Natural killer cell treated with Interleukin-12 subunit alpha and Interleukin-12 subunit beta and Interleukin-15 and Interleukin-18, amount 100 ng/mL, for 72 hours (primary cell): ENCODE data around the gene TAF11L7. TPM values are rescaled to one million over a fixed set of nuclear protein-coding genes. Genes with fewer than 3 reads are reported as not detected.
"Not testable (repeated sequence)": the region's sequence is repeated elsewhere in the genome, so short reads cannot be mapped to it uniquely, and the experiment has no call there.

Experiments used
- ATAC-seq, 2 donors: fragments of 150-1000 bp; cut with Tn5 transposase in 1 of 2; sonication (Bioruptor Pico), chemical (Tn5 transposase) in 1 of 2; 2 replicates each; pipeline ENCODE4 v1.10.0; 2021
- DNase-seq: peaks from one replicate; pipeline ENCODE4 v3.0.0; 2022; ENCODE audit warnings: low spot score
- H3K27ac Mint-ChIP-seq, 2 donors: 1 replicate in 1 of 2; 2 replicates in 1 of 2; pipeline ENCODE4 v1.8.0; 2022; ENCODE audit warnings: mixed read lengths in 2 of 2, mild to moderate bottlenecking in 1 of 2, moderate library complexity in 1 of 2
- H3K27me3 Mint-ChIP-seq, 2 donors: 1 replicate in 1 of 2; 2 replicates in 1 of 2; pipeline ENCODE4 v1.8.0; 2022; ENCODE audit warnings: mixed read lengths in 2 of 2
- H3K36me3 Mint-ChIP-seq: one replicate; pipeline ENCODE4 v1.8.0; 2022; ENCODE audit warnings: mixed read lengths
- H3K4me1 Mint-ChIP-seq, 2 donors: 1 replicate in 1 of 2; 2 replicates in 1 of 2; pipeline ENCODE4 v1.8.0; 2022; ENCODE audit warnings: low read depth in 2 of 2, mixed read lengths in 2 of 2, mild to moderate bottlenecking in 1 of 2
- H3K4me3 Mint-ChIP-seq: one replicate; pipeline ENCODE4 v1.8.0; 2022; ENCODE audit warnings: mixed read lengths
- H3K9me3 Mint-ChIP-seq: 2 replicates; pipeline ENCODE4 v1.8.0; 2022; ENCODE audit warnings: mixed read lengths
- total RNA-seq, 2 donors: library from RNA; stranded (reverse); gene quantifications; one replicate each; pipeline ENCODE4 v1.2.3, GENCODE V29; 2022

TAF11L7 gene
- total RNA-seq: not detected

GRCh38 chr5:17585658-17586057 is at the start of gene TAF11L7:
Gene TAF11L7, minus strand, starts transcription at chr5:17585758.
- not testable (repeated sequence) for ATAC-seq, H3K27ac Mint-ChIP-seq, H3K27me3 Mint-ChIP-seq, H3K4me3 Mint-ChIP-seq, H3K4me1 Mint-ChIP-seq, H3K9me3 Mint-ChIP-seq, H3K36me3 Mint-ChIP-seq, DNase-seq

DNA sequence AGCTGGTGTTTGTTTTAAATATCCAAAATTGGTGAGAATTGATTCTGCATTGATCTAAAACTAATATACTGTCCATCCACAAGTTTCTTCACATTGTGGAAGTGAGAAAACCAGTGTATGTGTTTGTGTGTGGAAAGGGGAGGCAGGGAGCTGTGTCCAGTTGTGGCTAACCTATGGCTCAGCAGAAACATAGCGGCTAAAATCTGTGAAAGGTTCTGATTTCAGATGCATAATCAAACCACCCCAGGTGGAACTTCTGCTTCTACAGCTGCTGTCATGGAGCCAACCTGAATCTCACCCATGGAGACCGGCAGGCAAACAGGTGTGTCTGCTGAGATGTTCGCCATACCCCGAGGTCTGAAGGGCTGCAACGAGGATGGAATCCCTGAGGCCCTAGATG is 48.6 kb upstream of the TAF11L7 start, which contains the start of gene TAF11L14:
Gene TAF11L14 (plus strand): TSS at position 301 of the 400 bp plus-strand sequence.
- Mint-ChIP-seq H3K36me3 (peaks cover 4% of the 10 kb centered on the region), H3K9me3 (peaks cover 5% of the 10 kb centered on the region), H3K27ac (no peak within 1 kb of the TSS), H3K4me3 (no peak within 1 kb of the TSS), H3K27me3 (no peaks in the 10 kb centered on the region), H3K4me1 (no peaks in the 10 kb centered on the region)
- no peak for ATAC-seq
- DNase-seq: no peak

GRCh38 chr5:17631788-17632187 is 46.2 kb upstream of the TAF11L7 start, which contains the start of gene TAF11L13:
Gene TAF11L13, plus strand, starts transcription at chr5:17632088.
- H3K36me3 Mint-ChIP-seq, H3K9me3 Mint-ChIP-seq, H3K27me3 Mint-ChIP-seq, DNase-seq, H3K4me1 Mint-ChIP-seq, H3K27ac Mint-ChIP-seq, ATAC-seq, H3K4me3 Mint-ChIP-seq: not testable (repeated sequence)

DNA sequence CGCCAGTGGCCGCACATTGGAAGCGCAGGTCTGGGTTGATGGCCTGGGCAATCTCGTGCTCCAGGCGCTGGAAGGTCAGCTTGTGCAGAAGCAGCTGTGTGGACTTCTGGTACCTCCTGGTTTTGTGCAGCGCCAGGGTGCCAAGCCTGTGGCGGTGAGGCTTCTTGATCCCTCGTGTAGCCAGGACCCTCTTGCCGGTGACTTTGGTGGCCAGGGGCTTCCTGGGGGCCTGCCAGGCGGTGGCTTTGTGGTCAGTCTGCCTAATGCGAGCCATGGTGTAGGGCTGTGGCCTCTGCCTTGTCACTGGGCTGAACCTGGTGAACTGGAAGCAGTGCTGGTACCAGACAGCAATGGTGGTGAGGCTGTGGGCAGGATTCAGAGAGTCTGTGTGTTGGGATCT is 40.1 kb upstream of the TAF11L7 start:
- no peaks in the 10 kb centered on the region for H3K4me1 Mint-ChIP-seq
- no peaks in the 10 kb centered on the region for H3K27me3 Mint-ChIP-seq
- ATAC-seq (peak in 1 of 2 donors; percentile 24), DNase-seq (no peak)
- H3K36me3 Mint-ChIP-seq: no peaks in the 10 kb centered on the region
- H3K27ac Mint-ChIP-seq: no peak overlapping the region
- H3K9me3 Mint-ChIP-seq: peaks cover 12% of the 10 kb centered on the region
- H3K4me3 Mint-ChIP-seq: no peak overlapping the region

DNA sequence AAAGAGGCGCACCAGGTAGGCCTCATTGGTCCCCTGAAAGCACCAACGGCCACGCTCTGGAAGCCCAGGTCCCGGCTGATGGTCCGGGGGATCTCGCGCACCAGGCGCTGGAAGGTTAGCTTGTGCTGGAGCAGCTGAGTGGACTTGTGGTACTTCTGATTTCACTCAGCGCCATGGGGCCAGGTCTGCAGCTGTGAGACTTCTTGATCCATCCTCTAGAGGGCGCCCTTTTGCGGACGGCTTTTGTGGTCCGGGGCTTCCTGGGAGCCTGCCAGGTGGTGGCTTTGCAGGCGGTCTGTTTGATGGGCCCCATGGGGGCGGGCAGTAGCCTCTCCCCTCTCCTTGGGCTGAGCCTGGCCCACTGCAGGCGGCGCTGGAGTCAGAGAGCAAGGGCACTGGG is 35.1 kb upstream of the TAF11L7 start:
- H3K27ac Mint-ChIP-seq: no peak overlapping the region
- H3K27me3 Mint-ChIP-seq: no peaks in the 10 kb centered on the region
- no peaks in the 10 kb centered on the region for H3K4me1 Mint-ChIP-seq
- no peak for DNase-seq
- peaks cover 8% of the 10 kb centered on the region for H3K36me3 Mint-ChIP-seq
- peaks cover 17% of the 10 kb centered on the region for H3K9me3 Mint-ChIP-seq
- no peak for ATAC-seq
- H3K4me3 Mint-ChIP-seq: no peak overlapping the region

DNA sequence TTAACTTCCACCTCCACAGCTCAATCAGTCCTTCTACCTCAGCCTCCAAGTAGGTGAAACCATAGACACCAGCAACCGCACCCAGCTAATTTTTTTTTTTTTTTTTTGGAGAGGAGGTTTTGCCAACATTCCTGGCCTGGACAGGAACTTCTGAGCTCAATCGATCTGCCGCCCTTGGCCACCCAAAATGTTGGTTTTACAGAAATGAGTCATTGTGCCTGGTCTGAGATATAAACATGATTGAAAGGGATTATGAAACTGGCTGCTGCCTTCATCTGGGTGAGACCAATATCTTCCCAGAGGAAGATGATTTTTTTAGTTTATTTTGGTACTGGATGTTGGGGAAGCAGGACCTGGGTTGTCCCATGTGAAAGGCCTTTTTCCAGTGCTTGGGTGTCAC is 33.8 kb upstream of the TAF11L7 start:
- no peak for DNase-seq
- Mint-ChIP-seq H3K9me3 (peaks cover 16% of the 10 kb centered on the region), H3K4me3 (no peak overlapping the region), H3K36me3 (peaks cover 8% of the 10 kb centered on the region), H3K27ac (no peak overlapping the region), H3K4me1 (no peaks in the 10 kb centered on the region), H3K27me3 (no peaks in the 10 kb centered on the region)
- ATAC-seq: no peak

- ATAC-seq: no peak
- peaks cover 14% of the 10 kb centered on the region for H3K9me3 Mint-ChIP-seq
- DNase-seq: no peak
- H3K36me3 Mint-ChIP-seq: peaks cover 8% of the 10 kb centered on the region
- H3K4me1 Mint-ChIP-seq: no peaks in the 10 kb centered on the region
- no peak overlapping the region for H3K4me3 Mint-ChIP-seq
- H3K27ac Mint-ChIP-seq: no peak overlapping the region
- no peaks in the 10 kb centered on the region for H3K27me3 Mint-ChIP-seq
These were observed 29.5 kb upstream of the TAF11L7 start for GRCh38 chr5:17614872-17615605.

DNA sequence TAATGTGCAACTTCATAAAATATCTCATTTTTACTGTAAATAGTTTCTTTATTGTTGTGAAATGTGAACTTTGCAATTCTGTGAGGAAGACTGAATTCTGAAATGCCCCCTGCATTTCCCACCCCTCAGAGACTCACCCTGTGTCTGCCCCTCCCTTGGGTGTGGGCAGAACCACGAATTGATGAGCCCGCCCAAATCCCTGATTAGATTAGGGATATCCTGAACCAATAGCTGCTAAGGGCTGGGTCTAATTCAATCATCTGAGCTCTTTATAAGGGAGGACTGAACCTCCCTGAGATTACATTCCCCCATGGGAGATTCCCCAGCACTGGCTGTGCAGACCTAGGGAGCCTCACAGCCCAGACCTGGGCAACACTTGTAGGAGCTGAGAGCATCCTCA is 24.5 kb upstream of the TAF11L7 start, which contains the start of gene TAF11L12:
Gene TAF11L12 (plus strand): TSS at position 301 of the 400 bp plus-strand sequence.
- not testable (repeated sequence) for DNase-seq, H3K27me3 Mint-ChIP-seq, H3K36me3 Mint-ChIP-seq, ATAC-seq, H3K4me1 Mint-ChIP-seq, H3K27ac Mint-ChIP-seq, H3K4me3 Mint-ChIP-seq
- peaks cover 16% of the 10 kb centered on the region for H3K9me3 Mint-ChIP-seq

DNA sequence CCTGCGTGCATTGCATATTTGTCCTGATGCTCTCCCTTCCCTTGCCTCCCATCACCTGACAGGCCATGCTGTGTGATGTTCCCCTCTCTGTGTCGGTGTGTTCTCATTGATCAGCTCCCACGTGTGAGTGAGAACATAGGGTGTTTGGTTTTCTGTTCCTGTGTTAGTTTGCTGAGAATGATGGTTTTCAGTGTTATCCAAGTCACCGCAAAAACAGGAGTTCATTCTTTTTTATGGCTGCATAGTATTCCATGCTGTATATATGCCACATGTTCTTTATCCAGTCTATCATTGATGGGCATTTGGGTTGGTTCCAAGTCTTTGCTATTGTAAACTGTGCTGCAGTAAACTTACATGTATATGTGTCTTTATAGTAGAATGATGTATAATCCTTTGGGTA is 21.9 kb upstream of the TAF11L7 start:
- not testable (repeated sequence) for H3K27ac Mint-ChIP-seq, DNase-seq, H3K4me1 Mint-ChIP-seq, H3K4me3 Mint-ChIP-seq, ATAC-seq, H3K36me3 Mint-ChIP-seq, H3K27me3 Mint-ChIP-seq
- H3K9me3 Mint-ChIP-seq: peaks cover 15% of the 10 kb centered on the region

DNA sequence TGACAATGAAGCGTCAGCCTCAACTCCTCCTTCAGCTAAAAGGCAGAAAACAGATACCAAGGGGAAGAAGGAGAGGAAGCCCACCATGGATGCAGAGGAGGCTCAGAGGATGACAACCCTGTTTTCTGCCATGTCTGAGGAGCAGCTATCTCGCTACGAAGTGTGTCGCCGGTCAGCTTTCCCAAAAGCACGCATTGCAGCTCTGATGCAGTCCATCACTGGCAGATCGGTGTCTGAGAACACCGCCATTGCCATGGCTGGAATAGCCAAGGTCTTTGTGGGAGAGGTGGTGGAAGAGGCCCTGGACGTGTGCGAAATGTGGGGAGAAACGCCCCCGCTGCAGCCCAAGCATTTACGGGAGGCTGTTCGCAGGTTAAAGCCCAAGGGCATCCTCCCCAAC is 19.4 kb upstream of the TAF11L7 start:
- no peaks in the 10 kb centered on the region for H3K27me3 Mint-ChIP-seq
- DNase-seq (no peak), ATAC-seq (no peak)
- H3K4me1 Mint-ChIP-seq: no peaks in the 10 kb centered on the region
- H3K9me3 Mint-ChIP-seq: peaks cover 13% of the 10 kb centered on the region
- H3K27ac Mint-ChIP-seq: no peak overlapping the region
- no peak overlapping the region for H3K4me3 Mint-ChIP-seq
- H3K36me3 Mint-ChIP-seq: no peaks in the 10 kb centered on the region

GRCh38 chr5:17603880-17604279 is 18.3 kb upstream of the TAF11L7 start, which contains the start of gene TAF11L11:
Gene TAF11L11, plus strand, starts transcription at chr5:17604183.
- not testable (repeated sequence) for H3K36me3 Mint-ChIP-seq, H3K4me1 Mint-ChIP-seq

GRCh38 chr5:17597728-17598127 is 12.2 kb upstream of the TAF11L7 start, which contains the start of gene TAF11L10:
Gene TAF11L10, minus strand, starts transcription at chr5:17597828.
- H3K27me3 Mint-ChIP-seq, DNase-seq, H3K9me3 Mint-ChIP-seq, H3K36me3 Mint-ChIP-seq, H3K4me3 Mint-ChIP-seq, ATAC-seq, H3K4me1 Mint-ChIP-seq, H3K27ac Mint-ChIP-seq: not testable (repeated sequence)

More at GRCh38 chr5:17603880-17604279, 18.3 kb upstream of the TAF11L7 start, which contains the start of gene TAF11L11:
- not testable (repeated sequence) for ATAC-seq, H3K27me3 Mint-ChIP-seq, DNase-seq, H3K4me3 Mint-ChIP-seq, H3K27ac Mint-ChIP-seq
- H3K9me3 Mint-ChIP-seq: peaks cover 13% of the 10 kb centered on the region

DNA sequence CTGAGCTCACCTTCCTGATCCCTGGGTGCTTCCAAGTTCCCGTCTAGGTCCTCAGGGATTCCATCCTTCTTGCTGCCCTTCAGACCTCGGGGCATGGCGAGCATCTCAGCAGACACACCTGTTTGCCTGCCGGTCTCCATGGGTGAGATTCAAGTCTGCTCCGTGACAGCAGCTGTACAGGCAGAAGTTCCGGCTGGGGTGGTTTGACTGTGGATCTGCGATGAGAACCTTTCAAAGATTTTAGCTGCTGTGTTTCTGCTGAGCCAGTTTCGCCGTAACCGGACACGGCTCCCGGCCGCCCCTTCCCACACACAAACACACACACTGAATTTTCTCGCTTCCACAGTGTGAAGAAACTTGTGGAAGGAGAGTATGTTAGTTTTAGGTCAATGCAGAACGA is 8.7 kb upstream of the TAF11L7 start, which contains the start of gene TAF11L9:
Gene TAF11L9 (minus strand): TSS at position 140 of the 400 bp plus-strand sequence.
- DNase-seq, H3K27ac Mint-ChIP-seq, H3K9me3 Mint-ChIP-seq, H3K4me3 Mint-ChIP-seq, H3K36me3 Mint-ChIP-seq, ATAC-seq, H3K4me1 Mint-ChIP-seq, H3K27me3 Mint-ChIP-seq: not testable (repeated sequence)

DNA sequence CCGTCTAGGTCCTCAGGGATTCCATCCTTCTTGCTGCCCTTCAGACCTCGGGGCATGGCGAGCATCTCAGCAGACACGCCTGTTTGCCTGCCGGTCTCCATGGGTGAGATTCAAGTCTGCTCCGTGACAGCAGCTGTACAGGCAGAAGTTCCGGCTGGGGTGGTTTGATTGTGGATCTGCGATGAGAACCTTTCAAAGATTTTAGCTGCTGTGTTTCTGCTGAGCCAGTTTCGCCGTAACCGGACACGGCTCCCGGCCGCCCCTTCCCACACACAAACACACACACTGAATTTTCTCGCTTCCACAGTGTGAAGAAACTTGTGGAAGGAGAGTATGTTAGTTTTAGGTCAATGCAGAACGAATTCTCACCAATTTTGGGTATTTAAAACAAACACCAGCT is 5.3 kb upstream of the TAF11L7 start, which contains the start of gene TAF11L8:
Gene TAF11L8 (minus strand): TSS at position 101 of the 400 bp plus-strand sequence.
- DNase-seq, H3K4me1 Mint-ChIP-seq, H3K4me3 Mint-ChIP-seq, ATAC-seq, H3K9me3 Mint-ChIP-seq, H3K27me3 Mint-ChIP-seq, H3K27ac Mint-ChIP-seq, H3K36me3 Mint-ChIP-seq: not testable (repeated sequence)
